Epithelial cell of esophagus (primary cell): ENCODE results near the gene JMJD1C.
"Not testable (repeated sequence)": the region's sequence is repeated elsewhere in the genome, so short reads cannot be mapped to it uniquely, and the experiment has no call there.

Source experiments
- DNase-seq: peaks from one replicate; pipeline ENCODE4 v3.0.0; 2010; ENCODE audit warnings: low read depth
- H3K4me3 ChIP-seq: 2 replicates; pipeline ENCODE4 v1.5.1; 2011; ENCODE audit warnings: mild to moderate bottlenecking, low read length, control low read depth
- TF ChIP-seq, protein P1 (sequence below): IDR thresholded peaks from 2 replicates; pipeline ENCODE4 v1.5.1; 2011; ENCODE audit warnings: low read depth, mild to moderate bottlenecking, low read length, control low read depth, inconsistent platforms; ENCODE audit not compliant: insufficient read depth; ENCODE audit errors: missing control alignments

Gene JMJD1C

DNA sequence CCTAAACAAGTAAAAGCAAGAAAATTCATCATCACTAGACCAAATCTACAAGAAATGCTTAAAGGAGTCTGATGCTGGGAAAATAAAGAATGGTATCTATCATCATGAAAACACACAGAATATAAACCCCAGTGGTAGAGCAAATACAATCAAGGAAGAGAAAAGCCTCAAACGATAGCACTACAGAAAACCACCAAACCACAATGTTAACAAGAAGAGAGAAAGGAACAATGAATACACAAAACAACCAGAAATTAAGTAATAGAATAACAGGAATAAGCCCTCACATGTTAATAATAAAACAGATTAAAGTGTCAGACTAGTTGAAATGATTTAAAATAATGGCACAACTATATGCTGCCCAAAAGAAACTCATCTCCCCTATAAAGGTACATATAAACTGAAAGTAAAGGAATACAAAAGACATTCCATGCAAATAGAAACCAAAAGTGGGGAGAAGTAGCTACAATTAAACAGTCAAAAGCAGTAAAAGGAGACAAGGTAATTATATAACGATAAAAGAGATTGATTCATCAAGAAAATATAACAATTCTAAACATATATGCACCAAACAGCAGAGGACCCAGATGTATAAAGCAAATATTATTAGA is 77.3 kb downstream of the JMJD1C start:
- no peak overlapping the region for H3K4me3 ChIP-seq
- no peak for DNase-seq
- TF ChIP-seq, protein P1, sequence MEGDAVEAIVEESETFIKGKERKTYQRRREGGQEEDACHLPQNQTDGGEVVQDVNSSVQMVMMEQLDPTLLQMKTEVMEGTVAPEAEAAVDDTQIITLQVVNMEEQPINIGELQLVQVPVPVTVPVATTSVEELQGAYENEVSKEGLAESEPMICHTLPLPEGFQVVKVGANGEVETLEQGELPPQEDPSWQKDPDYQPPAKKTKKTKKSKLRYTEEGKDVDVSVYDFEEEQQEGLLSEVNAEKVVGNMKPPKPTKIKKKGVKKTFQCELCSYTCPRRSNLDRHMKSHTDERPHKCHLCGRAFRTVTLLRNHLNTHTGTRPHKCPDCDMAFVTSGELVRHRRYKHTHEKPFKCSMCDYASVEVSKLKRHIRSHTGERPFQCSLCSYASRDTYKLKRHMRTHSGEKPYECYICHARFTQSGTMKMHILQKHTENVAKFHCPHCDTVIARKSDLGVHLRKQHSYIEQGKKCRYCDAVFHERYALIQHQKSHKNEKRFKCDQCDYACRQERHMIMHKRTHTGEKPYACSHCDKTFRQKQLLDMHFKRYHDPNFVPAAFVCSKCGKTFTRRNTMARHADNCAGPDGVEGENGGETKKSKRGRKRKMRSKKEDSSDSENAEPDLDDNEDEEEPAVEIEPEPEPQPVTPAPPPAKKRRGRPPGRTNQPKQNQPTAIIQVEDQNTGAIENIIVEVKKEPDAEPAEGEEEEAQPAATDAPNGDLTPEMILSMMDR: no peak

- no peak for DNase-seq
- H3K4me3 ChIP-seq: no peak overlapping the region
- TF ChIP-seq, protein P1: no peak
Observed at GRCh38 chr10:63385254-63385653, 80.5 kb downstream of the JMJD1C start.

GRCh38 chr10:63384675-63385074 is 81.1 kb downstream of the JMJD1C start:
- no peak for DNase-seq
- H3K4me3 ChIP-seq: no peak overlapping the region
- TF ChIP-seq, protein P1: no peak

- TF ChIP-seq, protein P1: no peak
- H3K4me3 ChIP-seq: no peak overlapping the region
- DNase-seq: no peak
Observed at GRCh38 chr10:63384001-63384400, 81.8 kb downstream of the JMJD1C start.

GRCh38 chr10:63383141-63383540 is 82.6 kb downstream of the JMJD1C start:
- no peak overlapping the region for H3K4me3 ChIP-seq
- TF ChIP-seq, protein P1: no peak
- no peak for DNase-seq

GRCh38 chr10:63382066-63382465 is 83.7 kb downstream of the JMJD1C start:
- no peak overlapping the region for H3K4me3 ChIP-seq
- TF ChIP-seq, protein P1: no peak
- no peak for DNase-seq

- DNase-seq, H3K4me3 ChIP-seq: not testable (repeated sequence)
Observed at GRCh38 chr10:63377305-63377661, 88.5 kb downstream of the JMJD1C start.
